GM13976 (cell line): Measurements from ENCODE around the gene PPP2R2B.

Source experiments
- DNase-seq: peaks from one replicate; pipeline ENCODE4 v3.0.0; 2012; ENCODE audit warnings: low spot score
- in situ Hi-C: fragments of 300-500 bp; cut with MboI; formaldehyde crosslinking; loops from one replicate; pipeline ENCODE4 v1.12.0; 2022; ENCODE audit warnings: low sequenced_read_pairs, mixed read lengths, inconsistent platforms; ENCODE audit not compliant: unreplicated experiment
- TF ChIP-seq, protein P1 (sequence below): IDR thresholded peaks from 2 replicates; pipeline ENCODE4 v1.5.1; 2012; ENCODE audit warnings: borderline replicate concordance, mild to moderate bottlenecking; ENCODE audit not compliant: insufficient read depth; ENCODE audit errors: extremely low read depth, missing control alignments, control extremely low read depth

PPP2R2B gene

GRCh38 chr5:146821732-146822131, 56.8 kb downstream of the PPP2R2B start:
- in situ Hi-C loops = no loop called here
- DNase-seq = no peak
- TF ChIP-seq, protein P1, sequence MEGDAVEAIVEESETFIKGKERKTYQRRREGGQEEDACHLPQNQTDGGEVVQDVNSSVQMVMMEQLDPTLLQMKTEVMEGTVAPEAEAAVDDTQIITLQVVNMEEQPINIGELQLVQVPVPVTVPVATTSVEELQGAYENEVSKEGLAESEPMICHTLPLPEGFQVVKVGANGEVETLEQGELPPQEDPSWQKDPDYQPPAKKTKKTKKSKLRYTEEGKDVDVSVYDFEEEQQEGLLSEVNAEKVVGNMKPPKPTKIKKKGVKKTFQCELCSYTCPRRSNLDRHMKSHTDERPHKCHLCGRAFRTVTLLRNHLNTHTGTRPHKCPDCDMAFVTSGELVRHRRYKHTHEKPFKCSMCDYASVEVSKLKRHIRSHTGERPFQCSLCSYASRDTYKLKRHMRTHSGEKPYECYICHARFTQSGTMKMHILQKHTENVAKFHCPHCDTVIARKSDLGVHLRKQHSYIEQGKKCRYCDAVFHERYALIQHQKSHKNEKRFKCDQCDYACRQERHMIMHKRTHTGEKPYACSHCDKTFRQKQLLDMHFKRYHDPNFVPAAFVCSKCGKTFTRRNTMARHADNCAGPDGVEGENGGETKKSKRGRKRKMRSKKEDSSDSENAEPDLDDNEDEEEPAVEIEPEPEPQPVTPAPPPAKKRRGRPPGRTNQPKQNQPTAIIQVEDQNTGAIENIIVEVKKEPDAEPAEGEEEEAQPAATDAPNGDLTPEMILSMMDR = no peak

GRCh38 chr5:146820987-146821386, 57.6 kb downstream of the PPP2R2B start:
- DNase-seq = no peak
- TF ChIP-seq, protein P1 = no peak
- in situ Hi-C loops = no loop called here

DNA sequence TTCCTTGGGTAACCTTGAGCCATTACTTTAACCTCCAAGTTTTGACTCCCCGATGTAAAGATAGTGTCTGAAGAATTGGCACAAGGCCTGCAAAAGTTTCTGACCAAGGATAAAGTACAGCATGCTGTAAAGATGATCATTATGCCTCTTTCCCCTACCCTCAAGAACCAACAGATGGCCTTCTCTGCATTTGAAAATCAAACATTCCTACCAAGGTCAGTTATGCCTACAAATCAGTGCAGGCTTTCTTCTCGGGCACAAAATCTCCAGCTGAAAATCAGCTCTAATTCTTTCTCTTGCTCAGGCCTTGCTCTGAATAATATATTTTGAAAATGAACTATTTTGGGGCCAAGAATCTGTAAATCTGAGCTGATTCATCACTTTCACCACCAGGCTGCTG, 59.7 kb downstream of the PPP2R2B start:
- TF ChIP-seq, protein P1 = no peak
- in situ Hi-C loops = no loop called here

GRCh38 chr5:146817973-146818372, 60.6 kb downstream of the PPP2R2B start:
- no peak for DNase-seq
- in situ Hi-C loops = no loop called here
- TF ChIP-seq, protein P1 = no peak

More for the DNA sequence above, 59.7 kb downstream of the PPP2R2B start:
- no peak for DNase-seq

GRCh38 chr5:146816775-146817387, 61.7 kb downstream of the PPP2R2B start:
- DNase-seq = no peak
- TF ChIP-seq, protein P1 = no peak
- in situ Hi-C loops = no loop called here

DNA sequence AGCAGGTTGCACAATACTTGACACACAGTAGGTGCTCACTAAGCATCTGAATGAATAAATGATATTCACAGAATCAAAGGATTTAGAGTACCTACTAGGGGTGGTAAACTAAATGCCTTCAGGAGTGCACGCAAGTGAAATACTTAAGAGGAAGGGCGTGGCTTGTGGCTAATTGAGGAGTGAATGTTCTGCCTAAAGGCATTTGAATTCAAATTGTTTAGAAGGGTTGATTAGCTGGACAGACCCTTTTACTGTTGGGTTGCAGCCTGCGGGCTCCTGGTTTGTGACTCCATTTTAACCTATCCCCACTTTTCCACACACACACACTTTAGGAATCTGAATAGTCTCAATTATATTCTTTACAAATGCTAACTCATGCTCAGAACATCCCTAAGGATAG, 63.1 kb downstream of the PPP2R2B start:
- DNase-seq = no peak
- in situ Hi-C loops = no loop called here
- TF ChIP-seq, protein P1 = no peak
